NT2/D1 (cell line): ENCODE data around the gene MAP2K2.

Source experiments
- DNase-seq: peaks from one replicate; pipeline ENCODE4 v3.0.0-alpha.2; 2011; ENCODE audit warnings: low read depth, low spot score
- H3K27me3 ChIP-seq: 2 replicates; pipeline ENCODE4 v1.6.0; 2011; ENCODE audit warnings: mild to moderate bottlenecking; ENCODE audit not compliant: insufficient read length, insufficient read depth
- H3K36me3 ChIP-seq: 2 replicates; pipeline ENCODE4 v1.6.1; 2011; ENCODE audit warnings: mild to moderate bottlenecking, low read length, mixed read lengths; ENCODE audit not compliant: insufficient read depth, insufficient read length
- H3K4me1 ChIP-seq: 2 replicates; pipeline ENCODE4 v1.5.1; 2011; ENCODE audit not compliant: insufficient read depth, insufficient read length
- H3K4me3 ChIP-seq: 2 replicates; pipeline ENCODE4 v1.5.1; 2011; ENCODE audit warnings: low read depth; ENCODE audit not compliant: insufficient read length
- H3K9ac ChIP-seq: 2 replicates; pipeline ENCODE4 v1.6.0; 2011; ENCODE audit warnings: low read depth; ENCODE audit not compliant: insufficient read length
- H3K9me3 ChIP-seq: 2 replicates; pipeline ENCODE4 v1.5.1; 2011; ENCODE audit warnings: mild to moderate bottlenecking, low read length; ENCODE audit not compliant: insufficient read depth
- SUZ12 ChIP-seq: IDR thresholded peaks from 2 replicates; pipeline ENCODE4 v1.6.1; 2011; ENCODE audit not compliant: insufficient read length, insufficient read depth; ENCODE audit errors: extremely low read depth
- YY1 ChIP-seq: IDR thresholded peaks from 2 replicates; pipeline ENCODE4 v1.6.1; 2011; ENCODE audit not compliant: insufficient read length, insufficient read depth
- ZNF274 ChIP-seq: IDR thresholded peaks from 2 replicates; pipeline ENCODE4 v1.6.1; 2011; ENCODE audit warnings: mild to moderate bottlenecking, low read depth, low read length

The MAP2K2 gene

GRCh38 chr19:4064496-4065260 lies 59.2 kb downstream of the MAP2K2 start:
- Histone ChIP-seq H3K9ac (peak overlapping the region; percentile 90), H3K27me3 (peaks cover 25% of the 10 kb centered on the region), H3K36me3 (peaks cover 37% of the 10 kb centered on the region), H3K4me1 (peaks cover 37% of the 10 kb centered on the region), H3K4me3 (peak overlapping the region; percentile 84), H3K9me3 (no peaks in the 10 kb centered on the region)
- no peak for TF ChIP-seq YY1
- TF ChIP-seq SUZ12, result no peak
- no peak for TF ChIP-seq ZNF274
- no peak for DNase-seq

GRCh38 chr19:4064149-4064495 lies 59.8 kb downstream of the MAP2K2 start:
- Histone ChIP-seq H3K4me3 (peak overlapping the region; percentile 84), H3K36me3 (peaks cover 39% of the 10 kb centered on the region), H3K9me3 (no peaks in the 10 kb centered on the region), H3K4me1 (peaks cover 41% of the 10 kb centered on the region), H3K27me3 (peaks cover 20% of the 10 kb centered on the region), H3K9ac (peak overlapping the region; percentile 90)
- TF ChIP-seq SUZ12 (no peak), YY1 (no peak), ZNF274 (no peak)
- DNase-seq, result no peak

DNA sequence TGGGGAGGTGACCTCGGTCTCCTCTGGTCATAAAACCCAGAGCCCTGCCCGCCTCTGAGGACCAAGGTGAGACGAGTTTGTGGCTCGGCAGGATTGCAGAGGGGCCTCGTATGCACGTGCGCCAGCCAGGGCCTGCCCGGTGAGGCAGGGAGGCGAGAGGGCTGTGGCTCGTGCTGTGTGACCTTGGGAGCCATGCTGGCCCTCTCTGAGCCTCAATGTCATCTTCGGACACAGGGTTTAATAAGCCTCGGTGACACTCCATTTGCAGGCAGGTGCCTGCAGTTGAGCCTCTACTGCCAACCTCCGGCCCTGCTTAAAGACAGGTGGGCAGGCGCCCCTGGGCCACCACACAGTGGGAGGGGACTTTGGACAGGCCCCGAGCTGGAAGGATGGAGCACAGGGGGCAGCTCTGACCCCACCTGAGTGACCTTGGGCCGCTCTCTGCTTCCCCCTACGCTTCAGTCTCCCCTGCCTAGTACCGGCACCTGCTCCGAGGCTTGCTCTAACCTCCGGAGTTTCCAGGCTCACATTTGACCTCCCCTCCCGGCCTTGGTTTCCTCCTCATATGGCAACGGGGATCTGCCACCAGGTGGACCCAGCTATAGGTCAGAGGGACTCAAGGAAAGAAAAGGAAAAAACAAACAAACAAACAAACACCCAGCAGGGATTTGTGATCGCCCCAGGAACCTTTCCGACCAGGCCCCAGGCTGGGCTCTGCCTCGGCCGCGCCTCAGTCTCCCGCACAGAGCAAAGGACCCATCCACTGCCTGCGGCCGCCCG lies 60.4 kb downstream of the MAP2K2 start:
- no peaks in the 10 kb centered on the region for H3K9me3 ChIP-seq
- peaks cover 45% of the 10 kb centered on the region for H3K4me1 ChIP-seq
- peak overlapping the region; percentile 84 for H3K4me3 ChIP-seq
- peaks cover 40% of the 10 kb centered on the region for H3K36me3 ChIP-seq
- H3K9ac ChIP-seq, result peak overlapping the region; percentile 90
- H3K27me3 ChIP-seq, result peaks cover 14% of the 10 kb centered on the region
- TF ChIP-seq ZNF274 (no peak), YY1 (no peak), SUZ12 (no peak)
- no peak for DNase-seq

- Histone ChIP-seq H3K4me1 (peaks cover 49% of the 10 kb centered on the region), H3K9me3 (no peaks in the 10 kb centered on the region), H3K27me3 (peaks cover 6% of the 10 kb centered on the region), H3K9ac (peak overlapping the region; percentile 34), H3K4me3 (no peak overlapping the region), H3K36me3 (peaks cover 44% of the 10 kb centered on the region)
- DNase-seq, result no peak
- TF ChIP-seq ZNF274 (no peak), SUZ12 (no peak), YY1 (no peak)
Observed at GRCh38 chr19:4062419-4063368, 61.2 kb downstream of the MAP2K2 start.

DNA sequence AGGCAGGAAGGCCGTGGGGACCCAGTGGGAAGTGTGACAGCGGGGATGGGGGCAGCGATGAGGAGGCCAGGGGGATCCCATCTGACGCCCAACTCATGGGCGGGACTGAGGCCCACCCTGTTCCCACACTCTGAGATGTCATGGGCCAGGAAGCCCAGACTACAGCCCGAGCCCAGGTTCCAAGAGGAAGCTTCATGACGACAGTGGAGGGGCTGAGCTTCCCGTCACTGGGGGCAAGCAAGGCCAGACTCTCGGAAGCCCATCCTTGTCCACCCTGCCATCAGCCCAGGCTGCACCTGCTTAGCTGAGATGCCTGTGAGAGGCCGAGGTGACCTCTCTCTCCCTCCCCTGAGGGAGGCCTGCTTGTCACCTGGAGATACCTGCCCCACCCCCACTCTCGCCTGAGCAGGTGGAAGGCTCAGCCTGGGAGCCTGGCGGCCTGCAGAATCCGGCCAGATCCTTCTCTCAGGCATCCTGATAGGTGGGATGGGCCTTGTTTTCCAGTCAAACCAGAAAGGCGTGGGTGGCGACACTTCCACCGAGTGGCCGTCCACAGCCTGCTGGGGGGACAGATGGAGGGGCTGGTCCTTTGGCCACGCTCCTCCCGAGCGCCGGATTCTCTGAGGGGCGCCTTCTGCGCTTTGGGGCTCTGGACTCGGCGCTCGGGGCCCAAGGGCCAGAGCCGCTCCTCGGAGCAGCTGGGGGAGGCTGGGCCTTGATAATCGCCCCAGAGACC lies 62.1 kb downstream of the MAP2K2 start:
- DNase-seq, result no peak
- Histone ChIP-seq H3K36me3 (peaks cover 49% of the 10 kb centered on the region), H3K4me1 (peaks cover 50% of the 10 kb centered on the region), H3K27me3 (no peaks in the 10 kb centered on the region), H3K9ac (peak overlapping the region; percentile 34), H3K9me3 (no peaks in the 10 kb centered on the region), H3K4me3 (no peak overlapping the region)
- TF ChIP-seq YY1 (no peak), SUZ12 (no peak), ZNF274 (no peak)

GRCh38 chr19:4061178-4061682 lies 62.7 kb downstream of the MAP2K2 start:
- peak overlapping the region; percentile 56 for H3K9ac ChIP-seq
- peaks cover 50% of the 10 kb centered on the region for H3K4me1 ChIP-seq
- H3K4me3 ChIP-seq, result no peak overlapping the region

More at GRCh38 chr19:4061178-4061682, 62.7 kb downstream of the MAP2K2 start:
- Histone ChIP-seq H3K9me3 (no peaks in the 10 kb centered on the region), H3K27me3 (no peaks in the 10 kb centered on the region), H3K36me3 (peaks cover 50% of the 10 kb centered on the region)
- DNase-seq, result no peak
- TF ChIP-seq ZNF274 (no peak), YY1 (no peak), SUZ12 (no peak)
